OCI-LY7 (cell line): Measurements from ENCODE around the gene ATP9A. TPM values are rescaled to one million over a fixed set of nuclear protein-coding genes. Genes with fewer than 3 reads are reported as not detected.

Experiments used
- BruUV-seq: library from RNA; stranded (reverse); fragments of 400-500 nt; replicated peaks from 2 replicates; lab custom pipeline; 2021; lab: Mats Ljungman, UMichigan
- CTCF ChIA-PET: fragments of 300-600 bp; sonication (Branson Sonifier 250); formaldehyde crosslinking; loops from one replicate; lab custom pipeline; 2022; ENCODE audit warnings: antibody characterized with exemption; ENCODE audit not compliant: unreplicated experiment; lab: Charles Lee
- POLR2A ChIA-PET: fragments of 300-600 bp; sonication (Branson Sonifier 250); formaldehyde crosslinking; loops from one replicate; lab custom pipeline; 2022; ENCODE audit warnings: antibody characterized with exemption; lab: Charles Lee
- DNase-seq: peaks from one replicate; pipeline ENCODE4 v3.0.0-alpha.2; 2015; ENCODE audit warnings: low spot score
- H2AFZ ChIP-seq: fragments of 200-600 bp; sonication (generic), shearing (Covaris generic); 2 replicates; pipeline ENCODE4 v1.6.1; 2014; ENCODE audit warnings: mild to moderate bottlenecking, antibody characterized with exemption, low read length, moderate library complexity
- H3K27ac ChIP-seq: fragments of 200-600 bp; sonication (generic); 2 replicates; pipeline ENCODE4 v1.5.1; 2014; ENCODE audit warnings: mixed run types, low read depth, mild to moderate bottlenecking, moderate library complexity, low read length, inconsistent platforms; ENCODE audit not compliant: poor library complexity, severe bottlenecking
- H3K36me3 ChIP-seq: fragments of 200-600 bp; sonication (generic); 2 replicates; pipeline ENCODE4 v1.6.1; 2014; ENCODE audit warnings: mild to moderate bottlenecking, antibody characterized with exemption, low read length, moderate library complexity, mixed read lengths; ENCODE audit not compliant: insufficient read depth
- H3K4me1 ChIP-seq: fragments of 200-600 bp; sonication (generic); 2 replicates; pipeline ENCODE4 v1.5.1; 2014; ENCODE audit warnings: mild to moderate bottlenecking, low read length; ENCODE audit not compliant: insufficient read depth, poor library complexity, severe bottlenecking
- H3K4me2 ChIP-seq: fragments of 200-600 bp; sonication (generic); 2 replicates; pipeline ENCODE4 v1.6.1; 2014; ENCODE audit warnings: mild to moderate bottlenecking, low read length
- H3K4me3 ChIP-seq: fragments of 200-600 bp; sonication (generic); 2 replicates; pipeline ENCODE4 v1.5.1; 2014; ENCODE audit warnings: mild to moderate bottlenecking, low read depth, low read length; ENCODE audit not compliant: poor library complexity, severe bottlenecking
- H3K79me2 ChIP-seq: fragments of 200-600 bp; sonication (generic); 2 replicates; pipeline ENCODE4 v1.6.1; 2016; ENCODE audit warnings: low read depth, mild to moderate bottlenecking, low read length, moderate library complexity, mixed read lengths; ENCODE audit not compliant: insufficient read depth
- H3K9me2 ChIP-seq: fragments of 200-600 bp; sonication (generic); 2 replicates; pipeline ENCODE4 v1.6.1; 2016; ENCODE audit warnings: mild to moderate bottlenecking, low read length, mixed read lengths; ENCODE audit not compliant: insufficient read depth
- H3K9me3 ChIP-seq: fragments of 200-600 bp; sonication (generic); 2 replicates; pipeline ENCODE4 v1.6.1; 2014; ENCODE audit warnings: mild to moderate bottlenecking, mixed run types, low read length, mixed read lengths
- H4K20me1 ChIP-seq: fragments of 200-600 bp; sonication (generic); 2 replicates; pipeline ENCODE4 v1.6.1; 2014; ENCODE audit warnings: mild to moderate bottlenecking, antibody characterized with exemption, low read length, moderate library complexity, mixed read lengths; ENCODE audit not compliant: insufficient read depth
- EZH2phosphoT487 ChIP-seq: fragments of 200-600 bp; sonication (generic); IDR thresholded peaks from 2 replicates; pipeline ENCODE4 v1.6.1; 2018; ENCODE audit warnings: low read depth, borderline replicate concordance, mild to moderate bottlenecking, mixed run types, antibody characterized with exemption, low read length, moderate library complexity, mixed read lengths
- intact Hi-C: fragments of 100-400 bp; cut with micrococcal nuclease; formaldehyde crosslinking; loops from one replicate; pipeline ENCODE4 v1.10.0; 2022; ENCODE audit not compliant: unreplicated experiment
- total RNA-seq, 2 experiments: library from RNA; depleted of rRNA in 1 of 2; stranded (reverse); fragments of >200 nt in 1 of 2; shearing (Covaris generic) in 1 of 2; gene quantifications; 2 replicates each; pipeline ENCODE4 v1.2.3, GENCODE V29; 2014 to 2022
- TF ChIP-seq, protein P1 (sequence below): fragments of 200-600 bp; sonication (generic); conservative IDR thresholded peaks from 2 replicates; pipeline ENCODE4 v1.5.1; 2014; ENCODE audit warnings: mild to moderate bottlenecking, antibody characterized with exemption, low read length, moderate library complexity, mixed read lengths

The ATP9A gene
- total RNA-seq, 2 experiments from 2014 or later: 0.67 to 0.85 TPM

GRCh38 chr20:51636123-51636522 is 132.1 kb downstream of the ATP9A start:
- no peak for DNase-seq
- intact Hi-C loops: loop anchor here (5.0 kb wide), 1 partner anchor 516 kb away; no protein-coding TSS in a partner anchor
- Histone ChIP-seq H3K9me2 (no peaks in the 10 kb centered on the region), H3K4me1 (peaks cover 5% of the 10 kb centered on the region), H2AFZ (no peak overlapping the region), H3K79me2 (no peaks in the 10 kb centered on the region), H3K4me2 (no peak overlapping the region), H3K9me3 (no peaks in the 10 kb centered on the region), H3K36me3 (no peaks in the 10 kb centered on the region), H3K27ac (no peak overlapping the region), H3K4me3 (no peak overlapping the region), H4K20me1 (no peaks in the 10 kb centered on the region)
- TF ChIP-seq, protein P1, sequence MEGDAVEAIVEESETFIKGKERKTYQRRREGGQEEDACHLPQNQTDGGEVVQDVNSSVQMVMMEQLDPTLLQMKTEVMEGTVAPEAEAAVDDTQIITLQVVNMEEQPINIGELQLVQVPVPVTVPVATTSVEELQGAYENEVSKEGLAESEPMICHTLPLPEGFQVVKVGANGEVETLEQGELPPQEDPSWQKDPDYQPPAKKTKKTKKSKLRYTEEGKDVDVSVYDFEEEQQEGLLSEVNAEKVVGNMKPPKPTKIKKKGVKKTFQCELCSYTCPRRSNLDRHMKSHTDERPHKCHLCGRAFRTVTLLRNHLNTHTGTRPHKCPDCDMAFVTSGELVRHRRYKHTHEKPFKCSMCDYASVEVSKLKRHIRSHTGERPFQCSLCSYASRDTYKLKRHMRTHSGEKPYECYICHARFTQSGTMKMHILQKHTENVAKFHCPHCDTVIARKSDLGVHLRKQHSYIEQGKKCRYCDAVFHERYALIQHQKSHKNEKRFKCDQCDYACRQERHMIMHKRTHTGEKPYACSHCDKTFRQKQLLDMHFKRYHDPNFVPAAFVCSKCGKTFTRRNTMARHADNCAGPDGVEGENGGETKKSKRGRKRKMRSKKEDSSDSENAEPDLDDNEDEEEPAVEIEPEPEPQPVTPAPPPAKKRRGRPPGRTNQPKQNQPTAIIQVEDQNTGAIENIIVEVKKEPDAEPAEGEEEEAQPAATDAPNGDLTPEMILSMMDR: peak; percentile 30; the same call in 1 of the 2 replicates
- TF ChIP-seq EZH2phosphoT487: no peak
- BruUV-seq: no TSS peak
- ChIA-PET POLR2A (no interaction called here), CTCF (no interaction called here)

DNA sequence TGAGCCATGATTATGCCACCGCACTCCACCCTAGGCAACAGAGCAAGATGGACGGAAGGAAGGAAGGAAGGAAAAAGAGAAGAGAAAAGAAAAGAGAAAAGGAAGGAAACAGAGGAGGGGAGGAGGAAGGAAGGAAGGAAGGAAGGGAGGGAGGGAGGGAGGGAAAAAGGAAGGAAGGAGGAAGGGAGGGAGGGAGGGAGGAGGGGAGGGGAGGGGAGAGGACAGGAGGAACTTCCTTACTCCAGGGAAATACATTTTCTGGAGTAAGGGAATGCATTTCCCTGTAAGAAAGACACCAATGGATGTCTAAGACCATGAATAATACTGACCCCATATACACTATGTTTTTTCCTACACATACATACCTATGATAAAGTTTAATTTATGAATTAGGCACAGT is 132.5 kb downstream of the ATP9A start:
- Histone ChIP-seq H3K4me2 (no peak overlapping the region), H3K36me3 (no peaks in the 10 kb centered on the region), H4K20me1 (no peaks in the 10 kb centered on the region), H3K9me2 (no peaks in the 10 kb centered on the region), H3K4me1 (peaks cover 5% of the 10 kb centered on the region), H3K27ac (no peak overlapping the region), H2AFZ (no peak overlapping the region), H3K79me2 (no peaks in the 10 kb centered on the region), H3K4me3 (no peak overlapping the region), H3K9me3 (no peaks in the 10 kb centered on the region)
- DNase-seq: no peak
- ChIA-PET POLR2A (no interaction called here), CTCF (no interaction called here)
- intact Hi-C loops: loop anchor here (5.0 kb wide), 1 partner anchor 517 kb away; no protein-coding TSS in a partner anchor
- TF ChIP-seq EZH2phosphoT487: no peak
- TF ChIP-seq, protein P1: no peak
- BruUV-seq: no TSS peak

DNA sequence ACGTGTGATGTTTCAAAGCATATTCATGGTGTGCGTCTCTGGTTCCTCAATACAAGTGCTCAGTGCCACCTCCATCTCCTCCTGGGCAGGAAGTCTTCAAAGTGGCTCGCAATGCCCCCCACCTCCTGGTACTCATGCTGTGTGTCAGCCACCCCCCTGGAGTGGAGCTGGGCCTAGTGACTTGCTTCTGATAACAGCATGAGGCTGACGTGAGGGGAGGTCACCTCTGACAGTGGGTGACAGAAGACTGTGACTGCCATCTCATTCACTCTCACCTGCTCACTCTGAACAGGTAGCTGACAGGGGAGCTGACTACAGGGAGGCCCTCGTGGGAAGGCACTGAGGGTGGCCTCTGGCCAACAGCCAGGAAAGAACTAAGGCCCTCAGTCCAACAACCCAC is 133.3 kb downstream of the ATP9A start:
- Histone ChIP-seq H3K9me2 (no peaks in the 10 kb centered on the region), H3K9me3 (no peaks in the 10 kb centered on the region), H3K36me3 (no peaks in the 10 kb centered on the region), H3K4me3 (no peak overlapping the region), H3K79me2 (no peaks in the 10 kb centered on the region), H3K4me2 (no peak overlapping the region), H2AFZ (no peak overlapping the region), H4K20me1 (no peaks in the 10 kb centered on the region), H3K27ac (no peak overlapping the region), H3K4me1 (no peaks in the 10 kb centered on the region)
- intact Hi-C loops: loop anchor here (5.0 kb wide), 1 partner anchor 517 kb away; no protein-coding TSS in a partner anchor
- POLR2A ChIA-PET: no interaction called here
- no peak for DNase-seq
- no peak for TF ChIP-seq EZH2phosphoT487
- TF ChIP-seq, protein P1: no peak
- CTCF ChIA-PET: no interaction called here
- BruUV-seq: no TSS peak
